ENCODE measurements around the gene LCE4A.

The LCE4A gene

GRCh38 chr1:152745765-152746444, 37.9 kb downstream of the LCE4A start:
- DNase-seq (ENCODE audit: low spot score), result no peak

- no peak for DNase-seq (ENCODE audit: low spot score)
Measured at GRCh38 chr1:152747831-152748230, 39.9 kb downstream of the LCE4A start.

- DNase-seq (ENCODE audit: low spot score), result no peak
Measured at GRCh38 chr1:152752225-152752624, 44.3 kb downstream of the LCE4A start.

GRCh38 chr1:152753586-152753985, 45.6 kb downstream of the LCE4A start:
- DNase-seq (ENCODE audit: low spot score), result no peak

GRCh38 chr1:152756872-152757271, 48.9 kb downstream of the LCE4A start:
- DNase-seq (ENCODE audit: low spot score), result no peak

- no peak for DNase-seq (ENCODE audit: low spot score)
Measured at GRCh38 chr1:152757747-152758146, 49.8 kb downstream of the LCE4A start, which contains the start of gene KPRP. KPRP (plus strand) TSS chr1:152758025; CDS start chr1:152759589, 1,564 bp downstream.

GRCh38 chr1:152758636-152759035, 50.7 kb downstream of the LCE4A start:
- no peak for DNase-seq (ENCODE audit: low spot score)

All from CD4-positive, alpha-beta T cell treated with Interleukin-2 at 100 ng/mL for 4 hours (primary cell).